NCI-H345 (cell line): ENCODE measurements around the gene FADS2.
A peak's percentile ranks its signal among the peaks of the same experiment; 100 is the strongest.

Experiments used
- DNase-seq: peaks from one replicate; lab custom pipeline; 2025; lab: John Stamatoyannopoulos, UW

The FADS2 gene

DNA sequence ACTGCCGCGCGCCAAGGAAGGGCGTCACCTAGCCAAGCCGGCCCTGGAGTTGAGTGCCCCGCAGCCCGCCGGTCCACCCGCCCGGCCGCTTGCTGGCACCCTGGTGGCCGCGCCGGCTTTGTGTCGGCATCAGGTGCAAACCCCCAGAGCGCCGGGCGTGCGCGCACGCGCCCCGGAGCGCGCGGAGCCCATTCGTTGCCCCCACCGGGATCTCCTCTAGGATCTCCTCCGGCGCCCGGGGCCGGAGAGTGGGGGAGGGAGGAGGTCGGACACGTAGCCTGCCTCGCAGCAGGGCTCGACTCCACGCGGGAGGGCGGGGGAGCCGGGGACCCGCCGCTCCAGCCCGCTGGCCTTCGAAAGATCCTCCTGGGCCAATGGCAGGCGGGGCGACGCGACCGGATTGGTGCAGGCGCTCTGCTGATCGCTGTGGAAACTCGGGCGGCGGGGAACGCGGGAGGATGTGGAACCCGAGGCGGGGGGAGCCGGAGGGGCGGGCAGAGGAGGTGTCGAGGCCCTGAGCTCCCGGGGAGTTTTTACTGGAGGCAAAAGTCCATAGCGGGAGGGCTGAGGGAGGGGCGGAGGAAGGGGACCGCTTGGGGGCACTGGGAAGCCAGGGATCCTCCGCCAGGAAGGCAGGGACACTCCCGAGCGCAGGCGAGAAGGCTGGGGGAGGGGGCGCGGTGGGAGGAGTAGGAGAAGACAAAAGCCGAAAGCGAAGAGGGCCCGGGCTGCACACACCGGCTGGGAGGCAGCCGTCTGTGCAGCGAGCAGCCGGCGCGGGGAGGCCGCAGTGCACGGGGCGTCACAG lies at the start of gene FADS2:
FADS2 (plus strand) TSS at position 730 of the 808 bp plus-strand sequence. CDS start 91 bp downstream, outside the sequence.
- peak; percentile 98 for DNase-seq

DNA sequence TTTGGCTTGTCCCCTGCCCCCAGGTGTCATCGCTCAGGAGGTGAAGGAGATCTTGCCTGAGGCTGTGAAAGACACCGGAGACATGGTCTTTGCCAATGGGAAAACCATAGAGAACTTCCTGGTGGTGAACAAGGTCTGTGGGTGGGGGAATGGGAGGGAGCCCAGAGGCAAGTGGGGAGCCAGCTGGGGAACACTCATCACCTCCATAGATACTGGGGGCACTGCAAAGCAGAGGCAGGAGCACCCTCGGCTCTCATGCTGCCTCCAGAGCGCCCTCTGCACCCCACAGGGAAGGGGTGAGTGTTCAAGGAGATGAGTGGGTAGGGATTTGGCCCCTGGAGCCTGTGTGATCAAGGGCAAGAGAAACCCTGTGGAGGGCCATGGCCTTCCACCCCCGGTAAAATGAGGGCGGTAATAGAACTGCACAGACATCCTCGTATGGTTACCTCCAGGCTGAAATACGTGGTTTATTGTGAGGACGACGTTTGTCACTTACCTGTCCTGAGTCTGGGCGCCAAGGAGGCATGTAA lies 49.7 kb upstream of the FADS2 start:
- DNase-seq, result no peak

DNA sequence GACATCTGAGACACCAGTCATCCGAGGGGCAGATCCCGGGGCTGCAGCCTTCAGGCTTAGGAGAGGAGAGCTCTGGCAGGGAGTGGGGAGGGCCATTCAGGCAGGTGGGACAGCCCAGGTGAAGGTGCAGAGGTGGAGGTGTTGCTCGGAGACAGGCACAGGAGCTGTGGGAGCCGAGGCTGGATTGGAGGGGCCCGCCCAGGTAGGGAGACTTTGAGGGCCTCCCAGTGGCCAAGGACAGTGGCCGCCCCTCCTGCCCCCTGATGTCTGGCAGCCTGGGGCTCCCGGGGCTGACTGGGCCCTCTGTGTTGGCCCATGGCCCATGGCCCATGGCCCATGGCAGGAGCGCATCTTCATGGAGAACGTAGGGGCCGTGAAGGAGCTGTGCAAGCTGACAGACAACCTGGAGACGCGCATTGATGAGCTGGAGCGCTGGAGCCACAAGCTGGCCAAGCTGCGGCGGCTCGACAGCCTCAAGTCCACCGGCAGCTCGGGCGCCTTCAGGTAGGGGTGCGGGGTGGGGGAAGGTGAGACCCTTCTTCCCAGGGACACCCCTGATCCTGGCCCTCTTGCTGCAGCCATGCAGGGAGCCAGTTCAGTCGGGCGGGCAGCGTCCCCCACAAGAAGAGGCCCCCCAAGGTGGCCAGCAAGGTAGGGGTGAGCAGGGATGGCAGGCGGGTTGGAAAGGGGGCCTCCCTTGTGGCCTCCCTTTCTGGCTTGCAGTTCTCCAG lies 49.0 kb upstream of the FADS2 start:
- no peak for DNase-seq

DNA sequence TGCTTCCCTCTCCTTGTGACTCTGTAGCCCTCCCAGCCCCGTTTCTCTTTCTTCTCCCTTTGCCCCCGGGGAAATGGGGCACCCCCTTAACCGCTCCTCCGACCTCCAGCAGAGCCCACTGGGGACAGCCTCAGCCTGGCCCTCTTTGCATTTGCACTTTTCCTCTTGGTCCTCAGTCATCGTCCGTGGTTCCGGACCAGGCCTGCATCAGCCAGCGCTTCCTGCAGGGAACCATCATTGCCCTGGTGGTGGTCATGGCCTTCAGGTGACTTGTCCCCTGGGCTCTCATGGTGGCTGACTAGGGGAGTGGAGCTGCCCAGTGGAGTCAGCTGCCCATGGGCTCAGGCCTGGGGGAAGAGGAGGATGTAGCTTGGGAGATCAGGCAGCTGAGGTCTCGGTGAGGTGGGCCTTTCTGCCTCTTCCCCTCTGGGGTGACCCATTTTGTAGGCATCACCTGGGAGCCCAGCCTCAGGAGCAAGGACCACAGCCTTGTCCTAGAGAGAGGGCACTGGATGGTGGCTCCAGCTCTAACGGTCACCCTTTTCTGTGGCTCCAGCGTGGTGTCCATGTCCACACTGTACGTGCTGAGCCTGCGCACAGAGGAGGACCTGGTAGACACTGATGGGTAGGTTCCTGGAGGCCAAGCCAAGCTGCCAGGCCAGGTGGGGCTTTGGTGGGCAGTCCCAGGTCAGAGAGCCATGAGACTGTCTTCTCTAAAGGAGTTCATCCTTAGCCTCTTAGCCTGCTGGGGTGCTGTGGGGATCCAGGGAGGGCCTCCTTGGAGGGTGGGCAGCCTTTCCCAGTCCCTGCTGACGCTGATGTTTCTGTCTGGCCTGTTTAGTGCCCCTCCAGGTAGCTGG lies 48.2 kb upstream of the FADS2 start:
- DNase-seq, result no peak

DNA sequence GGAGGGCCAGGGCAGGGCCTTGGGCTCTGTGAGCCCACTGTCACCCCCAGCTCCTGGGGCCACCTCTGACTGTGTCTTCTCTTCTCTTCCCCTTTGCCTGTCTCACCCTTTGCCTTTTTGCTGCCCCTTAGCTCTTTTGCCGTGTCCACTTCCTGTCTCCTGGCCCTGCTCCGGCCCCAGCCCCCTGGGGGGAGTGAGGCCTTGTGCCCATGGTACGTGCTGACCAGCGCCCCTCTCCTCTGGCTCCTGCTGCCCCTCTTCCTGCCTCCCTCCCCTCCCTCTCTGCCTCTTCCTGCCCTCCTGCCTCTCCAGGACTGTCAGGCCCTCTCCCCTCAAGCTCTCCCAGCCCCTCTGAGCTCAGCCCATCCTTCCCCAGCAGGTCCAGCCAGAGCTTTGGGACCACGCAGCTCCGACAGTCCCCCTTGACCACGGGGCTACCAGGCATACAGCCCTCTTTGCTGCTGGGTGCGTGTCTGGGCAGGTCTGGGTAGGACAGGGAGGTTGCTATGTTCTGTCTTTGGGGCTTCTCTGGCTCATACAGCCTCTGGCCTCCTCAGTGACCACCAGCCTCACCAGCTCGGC lies 47.4 kb upstream of the FADS2 start:
- DNase-seq, result no peak

DNA sequence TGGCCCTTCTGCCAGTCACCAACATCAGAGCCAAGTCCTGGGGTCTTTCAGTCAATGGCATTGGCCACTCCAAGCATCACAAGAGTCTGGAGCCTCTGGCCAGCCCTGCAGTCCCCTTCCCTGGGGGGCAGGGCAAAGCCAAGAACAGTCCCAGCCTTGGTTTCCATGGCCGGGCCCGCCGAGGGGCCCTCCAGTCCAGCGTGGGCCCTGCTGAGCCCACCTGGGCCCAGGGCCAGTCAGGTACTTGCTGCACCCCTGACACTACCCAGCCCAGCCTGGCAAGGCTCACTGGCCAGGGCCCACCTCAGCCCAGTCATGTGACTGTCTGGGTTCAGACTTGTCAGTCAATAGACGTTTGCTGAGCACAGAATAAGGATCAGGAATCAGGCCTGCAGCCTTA lies 46.5 kb upstream of the FADS2 start:
- DNase-seq, result no peak

DNA sequence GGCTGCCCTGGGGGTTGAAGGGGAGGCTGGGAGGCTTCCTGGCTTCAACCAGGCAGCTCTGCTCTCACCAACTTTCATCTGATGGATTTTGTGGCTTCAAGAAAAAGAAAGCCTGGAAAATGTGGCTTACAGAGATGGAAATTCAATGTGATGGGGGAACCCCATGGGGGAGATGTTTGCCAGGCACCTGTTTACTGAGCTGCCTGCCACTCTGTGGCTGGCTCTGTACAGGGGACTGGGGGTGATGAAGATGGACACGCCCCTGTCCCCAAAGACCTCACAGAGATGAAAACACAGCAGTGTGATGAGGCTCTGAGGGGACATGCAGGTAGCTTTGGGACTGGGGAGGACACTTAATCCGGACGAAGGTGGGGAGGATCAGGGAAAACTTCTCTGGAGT lies 45.8 kb upstream of the FADS2 start:
- no peak for DNase-seq

DNA sequence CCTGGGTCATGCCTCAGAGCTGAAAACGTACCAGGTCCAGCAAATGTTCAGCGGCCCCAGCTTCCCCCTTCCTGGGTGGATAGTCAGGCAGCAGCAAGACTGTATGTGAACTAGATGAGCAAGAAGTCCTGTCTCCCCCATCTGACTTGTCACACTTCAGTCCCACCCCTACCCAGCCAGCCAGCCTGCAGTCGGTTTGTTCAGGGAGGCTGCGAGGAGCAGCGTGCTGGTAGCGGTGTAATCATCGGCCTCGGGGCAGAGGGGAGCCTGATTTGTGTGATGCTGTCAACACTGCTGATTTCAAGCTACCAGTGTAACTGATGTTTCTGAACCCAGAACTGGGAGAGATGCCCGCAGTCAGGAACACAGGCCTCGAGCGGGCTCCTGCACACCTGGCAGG lies 45.3 kb upstream of the FADS2 start:
- no peak for DNase-seq

DNA sequence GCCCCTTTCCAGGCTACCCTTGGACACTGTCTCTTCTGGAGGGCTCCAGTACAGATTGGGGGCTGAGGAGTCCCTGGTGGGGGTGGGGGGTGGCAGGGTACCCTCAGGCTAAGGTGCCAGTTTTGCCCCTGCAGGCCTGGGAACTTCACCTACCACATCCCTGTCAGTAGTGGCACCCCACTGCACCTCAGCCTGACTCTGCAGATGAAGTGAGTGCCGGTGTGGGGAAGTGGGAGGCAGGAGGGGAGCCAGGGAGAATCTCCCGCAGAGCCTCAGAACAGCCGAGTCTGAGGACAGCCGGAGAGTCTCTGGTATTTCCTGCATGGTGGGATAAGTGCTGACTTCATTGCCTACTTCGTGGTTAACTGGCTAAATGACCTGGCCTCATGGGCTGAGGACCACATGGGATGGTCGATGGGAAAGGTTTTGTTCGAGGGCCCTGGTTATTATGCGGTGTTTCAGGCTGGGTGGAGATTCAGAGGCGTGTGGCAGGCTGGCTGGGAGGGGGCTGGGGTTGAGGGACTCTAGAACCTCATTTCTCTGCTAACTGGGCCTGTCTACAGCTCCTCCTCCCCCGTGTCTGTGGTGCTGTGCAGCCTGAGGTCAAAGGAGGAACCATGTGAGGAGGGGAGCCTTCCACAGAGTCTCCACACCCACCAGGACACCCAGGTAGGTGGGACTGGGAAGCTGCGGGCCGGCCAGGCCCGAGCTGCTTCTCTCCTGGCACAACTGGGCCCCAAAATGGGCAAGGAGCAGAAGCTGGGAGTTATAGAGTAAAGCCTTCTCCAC lies 44.2 kb upstream of the FADS2 start:
- DNase-seq, result no peak

DNA sequence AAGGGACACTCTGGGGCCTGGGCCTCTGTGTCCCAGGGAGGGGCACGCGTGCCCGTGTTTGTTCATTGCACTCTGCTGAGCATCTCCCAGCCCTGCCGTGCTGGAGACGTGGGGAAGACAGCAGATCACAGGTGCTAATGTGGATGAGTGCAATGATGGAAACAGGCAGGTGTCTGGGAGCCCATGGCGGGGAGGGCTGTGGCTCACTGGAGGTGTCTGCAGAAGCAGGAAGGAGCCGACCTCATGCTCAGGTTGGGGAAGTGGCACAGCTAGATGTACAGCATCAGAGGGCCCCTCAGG lies 43.6 kb upstream of the FADS2 start:
- DNase-seq, result no peak

DNA sequence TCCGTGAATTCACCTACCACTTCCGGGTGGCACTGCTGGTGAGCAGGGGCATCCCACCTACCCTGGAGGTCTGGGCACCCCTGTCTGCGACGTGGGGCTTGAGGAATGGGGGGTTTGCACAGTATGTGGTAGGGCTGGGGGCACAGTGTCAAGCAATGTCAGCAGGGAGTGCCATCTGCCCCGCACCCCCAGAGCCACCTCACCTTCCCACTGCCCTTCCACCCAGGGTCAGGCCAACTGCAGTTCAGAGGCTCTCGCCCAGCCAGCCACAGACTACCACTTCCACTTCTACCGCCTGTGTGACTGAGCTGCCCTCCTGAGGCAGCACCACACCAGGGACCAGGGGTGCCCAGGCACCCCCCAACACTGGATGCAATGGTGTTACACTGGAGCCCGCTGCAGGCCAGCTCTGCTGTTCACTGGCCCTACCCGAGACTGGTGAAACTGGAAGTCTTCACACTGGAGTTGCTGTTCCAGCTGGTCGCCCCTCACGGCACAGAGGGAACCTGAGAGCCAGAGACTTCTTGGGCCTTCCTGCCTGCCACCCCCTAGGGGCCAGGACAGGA lies 42.2 kb upstream of the FADS2 start:
- DNase-seq, result no peak

DNA sequence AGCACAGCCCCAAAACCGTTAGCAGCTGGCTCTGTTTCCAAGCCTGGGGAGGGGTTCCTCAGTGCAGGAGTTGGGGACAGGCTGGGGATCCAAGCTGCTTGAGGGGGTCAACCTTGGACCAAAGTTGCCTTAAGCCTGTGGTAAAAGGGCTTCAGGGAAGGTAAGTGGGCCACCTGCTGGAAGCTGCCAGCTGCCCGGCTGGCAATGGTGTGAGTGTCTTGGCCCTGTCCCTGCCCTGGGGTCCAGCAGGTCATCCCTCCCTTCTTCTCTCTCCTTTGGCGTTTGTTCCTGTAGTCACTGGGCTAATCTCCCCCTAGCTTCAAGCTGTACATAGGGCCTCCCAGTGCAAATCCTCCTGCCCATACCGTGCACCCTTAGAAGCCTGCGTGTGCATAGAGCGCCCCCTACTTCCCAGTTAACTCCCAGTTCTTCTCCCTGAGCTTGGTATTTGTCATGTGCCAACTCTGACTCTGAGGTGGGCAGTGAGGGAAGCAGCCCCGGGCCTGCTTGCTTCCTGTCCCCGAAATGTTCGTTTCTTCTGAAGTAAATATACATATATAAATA lies 40.1 kb upstream of the FADS2 start:
- DNase-seq, result no peak

DNA sequence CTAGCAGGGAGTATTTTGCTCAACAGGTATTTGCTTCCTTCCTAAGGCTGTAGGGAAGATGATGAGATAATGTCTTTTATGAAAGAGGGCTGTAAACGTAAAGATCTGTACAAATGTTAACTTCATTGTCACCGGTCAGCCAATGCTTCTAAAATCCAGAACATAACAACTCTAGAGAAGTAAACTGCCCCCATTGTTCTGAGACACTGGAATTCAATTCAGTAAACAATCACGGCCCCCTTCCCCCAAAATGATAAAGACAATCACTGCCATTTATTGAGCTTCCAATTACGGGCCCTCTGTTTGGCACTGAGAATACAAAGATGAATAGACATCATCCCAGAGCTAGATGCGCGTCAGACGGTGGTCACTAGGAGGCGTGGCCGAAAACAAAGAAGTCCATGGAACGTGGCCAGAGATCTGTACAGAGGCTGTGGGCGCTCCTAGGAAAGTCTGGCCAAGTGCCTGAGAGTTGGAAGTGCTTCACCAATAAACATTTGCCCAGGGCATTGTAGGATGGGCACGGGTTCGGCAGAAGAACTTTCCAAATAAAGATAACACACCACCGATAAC lies 36.3 kb upstream of the FADS2 start:
- peak; percentile 35 for DNase-seq

DNA sequence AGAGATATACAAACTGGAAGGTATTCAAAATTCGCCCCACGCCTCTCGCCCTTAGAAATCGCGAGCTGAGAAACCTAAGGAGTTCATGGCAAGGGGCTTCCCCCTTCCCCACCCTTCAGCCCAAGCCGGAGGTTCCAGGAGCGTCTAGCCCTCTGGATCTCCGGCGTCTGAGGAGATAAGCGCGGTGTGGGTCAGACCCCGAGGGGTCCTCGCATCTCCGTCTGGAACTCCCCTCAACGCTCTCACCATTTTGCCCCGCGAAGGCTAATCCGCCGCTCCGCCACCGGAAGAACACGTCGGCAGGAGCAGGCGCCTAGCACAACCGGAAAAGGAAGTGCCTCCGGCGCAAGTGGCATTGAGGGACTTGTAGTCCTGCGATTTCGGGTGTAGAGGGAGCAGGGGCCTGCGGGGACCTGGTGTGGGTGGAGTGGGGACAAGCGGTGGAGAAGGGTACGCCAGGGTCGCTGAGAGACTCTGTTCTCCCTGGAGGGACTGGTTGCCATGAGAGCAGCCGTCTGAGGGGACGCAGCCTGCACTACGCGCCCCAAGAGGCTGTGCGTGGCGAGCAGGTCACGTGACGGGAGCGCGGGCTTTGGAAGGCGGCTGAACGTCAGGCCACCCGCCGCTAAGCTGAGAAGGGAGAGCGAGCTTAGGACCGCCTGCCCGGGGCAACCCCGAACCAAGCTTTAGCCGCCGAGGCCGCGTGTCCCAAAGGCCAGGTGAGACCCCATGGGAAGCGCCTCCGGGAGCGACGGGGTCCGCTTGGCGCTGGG lies 35.6 kb upstream of the FADS2 start, which contains the start of the genes FEN1 and TMEM258:
FEN1 (plus strand) TSS at position 602 of the 773 bp plus-strand sequence. CDS start 2,451 bp downstream, outside the sequence.
TMEM258 (minus strand) TSS at position 290 of the 773 bp plus-strand sequence; CDS start at position 249, 41 bp downstream.
- peak; percentile 93 for DNase-seq

DNA sequence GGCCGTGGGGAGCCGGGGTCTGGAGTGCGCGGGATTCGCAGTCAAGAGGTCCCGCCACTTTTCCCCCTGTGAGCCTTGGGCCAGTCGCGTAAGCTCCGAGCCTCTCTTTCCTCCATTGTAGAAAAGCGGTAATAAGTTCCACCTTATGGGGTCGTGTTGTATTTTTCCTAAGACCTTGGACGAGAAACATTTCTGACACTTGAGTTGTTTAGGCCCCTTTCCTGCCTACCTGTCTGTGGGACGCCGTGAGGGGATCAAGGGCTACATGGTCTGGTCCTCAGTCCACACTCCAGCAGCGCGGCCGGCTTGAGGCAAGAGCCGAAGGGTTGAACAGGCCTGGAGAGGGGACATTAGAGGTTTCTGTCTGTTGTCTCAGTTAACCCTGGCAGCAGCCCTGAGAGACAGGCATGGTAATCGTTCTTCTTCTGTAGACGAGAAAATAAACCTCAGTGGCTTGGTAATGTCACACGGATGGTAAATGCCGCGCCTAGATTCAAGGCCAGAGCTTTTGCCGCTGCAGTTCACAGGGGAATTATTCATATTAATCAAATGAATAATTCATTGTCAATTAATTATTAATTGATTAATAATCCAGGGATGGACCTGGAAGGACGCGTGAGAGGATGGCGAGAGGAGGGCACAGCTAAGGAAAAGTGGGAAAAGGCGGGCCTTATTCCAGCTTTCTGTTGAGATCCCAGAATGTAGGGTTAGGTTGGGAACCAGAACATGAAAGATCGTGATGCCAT lies 34.8 kb upstream of the FADS2 start:
- DNase-seq, result no peak

DNA sequence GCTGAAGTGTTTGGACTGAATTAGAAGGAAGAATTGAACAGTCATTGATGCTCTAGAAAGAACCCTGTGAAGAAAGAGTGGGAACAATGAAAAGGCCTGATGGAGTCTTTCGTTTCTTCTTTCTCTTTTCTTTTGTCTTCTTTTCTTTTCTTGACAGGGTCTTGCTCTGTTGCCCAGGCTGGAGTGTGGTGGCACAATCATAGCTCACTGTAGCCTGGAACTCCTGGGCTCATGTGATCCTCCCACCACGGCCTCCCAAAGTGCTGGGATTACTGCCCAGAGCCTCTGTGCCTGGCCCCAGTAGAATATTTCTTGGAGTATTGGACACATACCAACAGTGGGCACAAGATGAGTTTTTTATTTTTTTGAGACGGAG lies 34.3 kb upstream of the FADS2 start:
- DNase-seq, result no peak

DNA sequence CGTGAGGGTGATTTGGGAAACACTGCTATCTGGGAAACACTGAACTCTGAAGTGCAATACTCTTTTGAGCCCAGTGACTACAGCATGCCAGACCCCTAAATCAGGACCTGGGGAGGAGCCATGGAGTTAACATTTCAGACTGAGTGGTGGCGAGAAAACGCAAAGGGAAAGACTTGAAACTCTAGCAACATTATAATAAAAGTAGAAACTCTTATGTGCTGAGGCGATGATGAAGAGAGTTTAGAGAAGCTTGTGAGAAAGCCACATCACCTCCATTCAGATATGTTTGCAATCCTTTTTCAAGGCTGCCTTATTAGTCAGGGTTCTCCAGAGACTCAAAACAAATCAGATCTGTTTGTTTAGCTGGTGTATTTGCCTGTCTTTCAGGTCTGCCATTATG lies 33.5 kb upstream of the FADS2 start:
- no peak for DNase-seq

DNA sequence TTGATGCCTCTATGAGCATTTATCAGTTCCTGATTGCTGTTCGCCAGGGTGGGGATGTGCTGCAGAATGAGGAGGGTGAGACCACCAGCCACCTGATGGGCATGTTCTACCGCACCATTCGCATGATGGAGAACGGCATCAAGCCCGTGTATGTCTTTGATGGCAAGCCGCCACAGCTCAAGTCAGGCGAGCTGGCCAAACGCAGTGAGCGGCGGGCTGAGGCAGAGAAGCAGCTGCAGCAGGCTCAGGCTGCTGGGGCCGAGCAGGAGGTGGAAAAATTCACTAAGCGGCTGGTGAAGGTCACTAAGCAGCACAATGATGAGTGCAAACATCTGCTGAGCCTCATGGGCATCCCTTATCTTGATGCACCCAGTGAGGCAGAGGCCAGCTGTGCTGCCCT lies 32.6 kb upstream of the FADS2 start:
- DNase-seq, result no peak
